ENCODE data around the gene NR3C2. TPM values are rescaled to one million over a fixed set of nuclear protein-coding genes. Genes with fewer than 3 reads are reported as not detected.

NR3C2 gene
- total RNA-seq, 2 experiments from 2014 or later: 2.0 to 5.2 TPM

DNA sequence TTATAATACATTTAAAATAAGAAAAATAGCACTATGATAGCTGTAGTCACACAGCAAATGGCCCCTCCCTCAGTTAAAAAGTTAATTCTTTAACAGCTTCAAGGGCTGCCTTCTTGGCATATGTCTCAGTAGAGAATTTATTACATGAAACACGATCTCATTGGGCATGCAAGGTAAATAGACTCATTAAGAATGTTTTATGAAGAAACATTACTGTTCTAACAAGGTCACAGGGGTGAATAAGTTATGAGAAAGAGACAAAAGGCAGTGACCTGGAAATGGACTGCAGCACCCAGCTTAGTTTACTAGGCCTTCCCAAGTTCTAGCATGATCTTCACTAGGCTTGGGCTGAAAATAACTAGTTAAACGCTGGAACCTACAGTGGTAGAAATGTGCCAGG is 277.7 kb downstream of the NR3C2 start:
- intact Hi-C loops (cut with micrococcal nuclease; ENCODE audit: unreplicated experiment): no loop called here
- Histone ChIP-seq H3K4me1 (ENCODE audit: insufficient read depth, low read length, poor library complexity, severe bottlenecking) (no peaks in the 10 kb centered on the region), H3K4me3 (ENCODE audit: low read depth, low read length, poor library complexity, severe bottlenecking) (no peak overlapping the region), H3K36me3 (ENCODE audit: insufficient read depth, low read length) (no peaks in the 10 kb centered on the region), H3K9me3 (ENCODE audit: low read length) (no peaks in the 10 kb centered on the region), H3K27ac (ENCODE audit: low read depth, low read length, poor library complexity, severe bottlenecking) (no peak overlapping the region), H3K4me2 (ENCODE audit: low read length) (no peak overlapping the region), H3K79me2 (ENCODE audit: insufficient read depth, low read depth, low read length) (no peaks in the 10 kb centered on the region), H2AFZ (ENCODE audit: low read length) (no peak overlapping the region), H3K9me2 (ENCODE audit: insufficient read depth, low read length) (no peaks in the 10 kb centered on the region), H4K20me1 (ENCODE audit: insufficient read depth, low read length) (no peaks in the 10 kb centered on the region)
- TF ChIP-seq EZH2phosphoT487 (IDR thresholded peaks at IDR 0.05; ENCODE audit: borderline replicate concordance, low read depth, low read length): no peak
- TF ChIP-seq, protein P1, sequence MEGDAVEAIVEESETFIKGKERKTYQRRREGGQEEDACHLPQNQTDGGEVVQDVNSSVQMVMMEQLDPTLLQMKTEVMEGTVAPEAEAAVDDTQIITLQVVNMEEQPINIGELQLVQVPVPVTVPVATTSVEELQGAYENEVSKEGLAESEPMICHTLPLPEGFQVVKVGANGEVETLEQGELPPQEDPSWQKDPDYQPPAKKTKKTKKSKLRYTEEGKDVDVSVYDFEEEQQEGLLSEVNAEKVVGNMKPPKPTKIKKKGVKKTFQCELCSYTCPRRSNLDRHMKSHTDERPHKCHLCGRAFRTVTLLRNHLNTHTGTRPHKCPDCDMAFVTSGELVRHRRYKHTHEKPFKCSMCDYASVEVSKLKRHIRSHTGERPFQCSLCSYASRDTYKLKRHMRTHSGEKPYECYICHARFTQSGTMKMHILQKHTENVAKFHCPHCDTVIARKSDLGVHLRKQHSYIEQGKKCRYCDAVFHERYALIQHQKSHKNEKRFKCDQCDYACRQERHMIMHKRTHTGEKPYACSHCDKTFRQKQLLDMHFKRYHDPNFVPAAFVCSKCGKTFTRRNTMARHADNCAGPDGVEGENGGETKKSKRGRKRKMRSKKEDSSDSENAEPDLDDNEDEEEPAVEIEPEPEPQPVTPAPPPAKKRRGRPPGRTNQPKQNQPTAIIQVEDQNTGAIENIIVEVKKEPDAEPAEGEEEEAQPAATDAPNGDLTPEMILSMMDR (conservative IDR thresholded peaks at IDR 0.05; ENCODE audit: low read length): no peak
- POLR2A ChIA-PET: interaction anchor here (0.7 kb wide), 1 partner anchor 1216 kb away, joined by 3 read pairs; no protein-coding TSS in a partner anchor
- BruUV-seq (replicated peaks): no TSS peak
- no peak for DNase-seq (ENCODE audit: low spot score)
- CTCF ChIA-PET (ENCODE audit: unreplicated experiment): no interaction called here

DNA sequence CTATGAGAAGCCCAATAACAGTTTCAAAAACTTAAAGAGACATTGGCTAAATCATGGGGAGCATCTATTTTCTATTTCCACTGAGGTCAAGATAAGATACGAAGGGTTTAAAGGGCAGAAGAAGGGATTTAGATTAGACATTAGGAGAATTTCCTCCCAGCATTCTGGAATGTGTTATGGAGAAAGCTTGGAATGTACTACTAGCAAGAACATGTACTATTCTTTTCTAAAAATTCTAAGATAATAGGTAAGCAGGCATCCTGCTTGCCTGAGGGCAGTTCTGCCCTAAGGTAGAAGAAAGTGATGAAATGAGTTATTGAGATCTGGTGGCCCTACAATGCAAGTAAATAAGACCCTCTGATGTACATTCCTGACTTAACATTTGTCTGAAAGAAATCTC is 279.2 kb downstream of the NR3C2 start:
- H4K20me1 ChIP-seq (ENCODE audit: insufficient read depth, low read length): no peaks in the 10 kb centered on the region
- H3K79me2 ChIP-seq (ENCODE audit: insufficient read depth, low read depth, low read length): no peaks in the 10 kb centered on the region
- no peaks in the 10 kb centered on the region for H3K9me3 ChIP-seq (ENCODE audit: low read length)
- no peak overlapping the region for H2AFZ ChIP-seq (ENCODE audit: low read length)
- intact Hi-C loops (cut with micrococcal nuclease; ENCODE audit: unreplicated experiment): no loop called here
- ChIA-PET CTCF (ENCODE audit: unreplicated experiment) (no interaction called here), POLR2A (no interaction called here)
- H3K4me3 ChIP-seq (ENCODE audit: low read depth, low read length, poor library complexity, severe bottlenecking): no peak overlapping the region
- DNase-seq (ENCODE audit: low spot score): no peak
- no peak overlapping the region for H3K27ac ChIP-seq (ENCODE audit: low read depth, low read length, poor library complexity, severe bottlenecking)
- no peaks in the 10 kb centered on the region for H3K9me2 ChIP-seq (ENCODE audit: insufficient read depth, low read length)
- H3K36me3 ChIP-seq (ENCODE audit: insufficient read depth, low read length): no peaks in the 10 kb centered on the region
- no peak overlapping the region for H3K4me2 ChIP-seq (ENCODE audit: low read length)
- no peaks in the 10 kb centered on the region for H3K4me1 ChIP-seq (ENCODE audit: insufficient read depth, low read length, poor library complexity, severe bottlenecking)
- no TSS peak for BruUV-seq (replicated peaks)
- TF ChIP-seq EZH2phosphoT487 (IDR thresholded peaks at IDR 0.05; ENCODE audit: borderline replicate concordance, low read depth, low read length): no peak
- TF ChIP-seq, protein P1 (conservative IDR thresholded peaks at IDR 0.05; ENCODE audit: low read length): no peak

DNA sequence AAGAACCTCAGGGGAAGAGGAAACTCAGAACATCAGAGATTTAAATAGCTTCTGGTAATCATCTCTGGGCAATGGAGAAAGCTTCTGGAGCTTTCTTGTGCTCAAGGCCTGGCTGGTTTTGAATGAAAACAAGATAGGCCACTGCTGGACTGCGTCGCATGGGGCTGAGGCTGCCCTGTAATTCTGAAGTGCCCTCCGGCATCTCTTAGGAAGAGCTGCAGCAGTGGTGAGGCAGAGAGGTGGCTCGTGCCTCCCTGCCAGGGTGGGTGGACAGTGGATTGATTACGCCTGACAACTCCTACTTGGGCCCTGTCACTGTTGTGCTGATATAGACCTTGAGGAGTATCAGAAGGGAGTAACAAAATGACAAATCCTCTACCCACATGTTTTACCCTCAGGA is 279.7 kb downstream of the NR3C2 start:
- Histone ChIP-seq H3K4me2 (ENCODE audit: low read length) (no peak overlapping the region), H3K9me2 (ENCODE audit: insufficient read depth, low read length) (no peaks in the 10 kb centered on the region), H4K20me1 (ENCODE audit: insufficient read depth, low read length) (no peaks in the 10 kb centered on the region), H2AFZ (ENCODE audit: low read length) (no peak overlapping the region), H3K36me3 (ENCODE audit: insufficient read depth, low read length) (no peaks in the 10 kb centered on the region), H3K27ac (ENCODE audit: low read depth, low read length, poor library complexity, severe bottlenecking) (no peak overlapping the region), H3K4me3 (ENCODE audit: low read depth, low read length, poor library complexity, severe bottlenecking) (no peak overlapping the region), H3K9me3 (ENCODE audit: low read length) (no peaks in the 10 kb centered on the region), H3K79me2 (ENCODE audit: insufficient read depth, low read depth, low read length) (no peaks in the 10 kb centered on the region), H3K4me1 (ENCODE audit: insufficient read depth, low read length, poor library complexity, severe bottlenecking) (no peaks in the 10 kb centered on the region)
- no TSS peak for BruUV-seq (replicated peaks)
- POLR2A ChIA-PET: no interaction called here
- no peak for DNase-seq (ENCODE audit: low spot score)
- intact Hi-C loops (cut with micrococcal nuclease; ENCODE audit: unreplicated experiment): no loop called here
- TF ChIP-seq, protein P1 (conservative IDR thresholded peaks at IDR 0.05; ENCODE audit: low read length): no peak
- TF ChIP-seq EZH2phosphoT487 (IDR thresholded peaks at IDR 0.05; ENCODE audit: borderline replicate concordance, low read depth, low read length): no peak
- CTCF ChIA-PET (ENCODE audit: unreplicated experiment): no interaction called here

All from OCI-LY7 (cell line).